ENCODE data around the gene DEPDC7.

Gene DEPDC7

DNA sequence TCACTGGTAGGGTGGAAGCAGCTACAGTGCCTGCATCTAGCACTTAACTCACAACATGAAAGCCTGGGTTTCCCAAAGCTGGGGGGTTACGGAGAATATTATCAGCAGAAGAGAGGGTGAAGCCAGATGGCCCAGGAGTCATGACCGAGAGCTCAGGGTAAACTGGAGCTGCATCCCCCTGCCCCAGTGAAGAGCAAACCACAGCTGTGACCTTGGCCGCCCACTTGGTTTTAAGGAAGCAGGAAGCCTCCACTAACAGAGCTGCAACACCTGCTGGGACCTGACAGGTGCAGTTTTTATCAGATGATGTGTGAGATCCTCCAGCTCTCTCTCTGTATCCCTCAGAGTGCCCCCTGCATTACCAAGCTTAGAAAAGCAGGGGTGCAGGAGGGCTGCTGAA lies 44.6 kb downstream of the DEPDC7 start:
- no peak for DNase-seq (ENCODE audit: low read depth in 2 of 2)

DNA sequence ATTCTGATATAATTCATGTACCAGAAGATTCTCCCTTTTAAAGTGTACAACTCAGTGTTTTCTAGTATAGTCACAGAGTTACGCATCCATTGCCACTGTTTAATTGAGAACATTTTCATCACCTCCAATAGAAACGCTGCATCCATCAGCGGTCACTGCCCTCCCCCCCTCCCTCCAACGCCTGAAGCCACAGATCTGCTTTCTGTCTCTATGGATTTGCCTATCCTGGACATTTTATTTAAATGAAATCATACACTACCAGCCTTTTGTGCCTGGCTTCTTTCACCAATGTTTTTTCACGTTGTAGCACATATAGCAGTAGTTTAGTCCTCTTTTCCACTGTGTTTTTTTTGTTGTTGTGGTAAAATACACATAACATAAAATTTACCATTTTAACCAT lies 46.5 kb downstream of the DEPDC7 start:
- DNase-seq (ENCODE audit: low read depth in 2 of 2): no peak

DNA sequence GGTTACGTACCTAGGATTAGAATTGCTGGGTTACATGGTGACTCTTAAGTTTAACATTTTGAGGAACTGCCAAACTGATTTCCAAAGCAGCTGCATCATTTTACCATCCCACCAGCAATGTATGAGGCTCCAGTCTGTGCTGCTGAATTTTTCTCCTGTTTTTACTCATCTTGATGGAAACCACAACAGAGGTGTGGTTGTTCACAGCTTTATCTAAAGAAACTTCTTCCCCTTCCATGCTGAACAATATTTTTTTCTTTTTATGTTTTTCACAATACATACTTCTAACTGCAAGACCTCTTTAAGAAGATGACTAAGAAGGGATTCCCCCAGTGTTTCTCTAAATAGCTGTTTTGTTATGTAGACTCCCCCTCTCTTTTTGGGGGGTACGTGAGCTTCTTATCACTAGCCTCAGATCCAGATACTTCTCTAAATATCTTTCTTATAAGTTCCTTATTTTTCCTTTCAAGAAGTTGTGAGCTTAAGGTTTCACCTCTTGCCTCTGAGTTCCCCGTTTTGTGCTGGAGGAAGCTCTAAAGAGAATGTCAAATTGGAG lies 47.7 kb downstream of the DEPDC7 start:
- DNase-seq (ENCODE audit: low read depth in 2 of 2): no peak

DNA sequence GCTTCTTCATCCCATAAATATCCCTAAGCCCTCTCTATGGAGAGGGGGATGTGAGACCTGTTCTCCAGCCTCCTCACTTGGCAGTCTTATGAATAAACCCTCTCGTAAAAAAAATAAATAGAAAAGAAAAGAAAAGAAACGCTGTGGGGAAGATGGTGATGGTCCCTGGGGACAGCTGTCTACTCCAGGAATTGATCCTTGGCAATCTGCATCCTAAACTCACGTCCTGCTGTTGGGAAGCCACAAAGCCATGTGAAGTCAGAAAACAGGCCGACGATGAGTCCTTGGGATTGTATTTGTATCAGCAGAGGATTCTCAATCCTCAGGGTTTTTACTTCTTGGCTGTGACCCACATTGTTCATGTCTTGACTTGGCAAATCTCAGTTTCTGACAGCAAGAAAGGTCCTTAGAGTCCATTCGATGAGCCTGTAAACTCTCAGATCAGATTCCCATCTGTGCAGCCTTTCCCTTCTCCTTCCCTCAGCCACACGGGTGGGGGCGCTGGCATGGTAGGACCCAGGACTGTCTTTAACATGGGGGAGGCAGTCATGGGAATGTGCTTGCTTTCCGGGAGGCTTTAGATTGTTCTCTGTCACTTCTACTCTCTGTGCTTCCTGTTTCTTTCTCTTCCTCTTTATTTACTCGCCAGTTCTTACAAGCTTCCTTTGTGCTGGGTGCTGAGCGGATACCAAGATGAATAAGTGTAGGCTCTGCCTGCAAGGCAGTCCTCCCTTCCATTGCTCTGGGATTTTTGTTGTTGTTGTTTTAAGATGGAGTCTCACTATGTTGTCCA lies 48.6 kb downstream of the DEPDC7 start:
- DNase-seq (ENCODE audit: low read depth in 2 of 2): no peak

DNA sequence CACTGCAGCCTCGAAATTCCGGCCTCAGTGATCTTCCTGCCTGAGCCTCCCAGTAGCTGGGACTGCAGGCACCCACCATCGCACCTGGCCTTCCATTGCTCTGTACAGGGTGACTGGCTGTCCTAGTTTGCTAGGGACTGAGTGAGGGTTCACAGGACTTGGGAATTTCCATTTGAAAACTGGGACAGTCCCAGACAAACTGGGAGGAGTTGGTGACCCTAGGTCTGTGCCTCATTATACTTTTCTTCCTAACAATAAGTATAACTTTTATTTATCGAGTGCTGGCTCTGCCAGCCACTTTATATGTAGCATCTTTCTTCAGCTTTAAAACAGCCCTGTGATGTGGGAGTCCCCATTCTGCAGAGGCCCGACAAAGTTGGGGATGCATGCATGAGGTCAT lies 49.2 kb downstream of the DEPDC7 start:
- no peak for DNase-seq (ENCODE audit: low read depth in 2 of 2)

DNA sequence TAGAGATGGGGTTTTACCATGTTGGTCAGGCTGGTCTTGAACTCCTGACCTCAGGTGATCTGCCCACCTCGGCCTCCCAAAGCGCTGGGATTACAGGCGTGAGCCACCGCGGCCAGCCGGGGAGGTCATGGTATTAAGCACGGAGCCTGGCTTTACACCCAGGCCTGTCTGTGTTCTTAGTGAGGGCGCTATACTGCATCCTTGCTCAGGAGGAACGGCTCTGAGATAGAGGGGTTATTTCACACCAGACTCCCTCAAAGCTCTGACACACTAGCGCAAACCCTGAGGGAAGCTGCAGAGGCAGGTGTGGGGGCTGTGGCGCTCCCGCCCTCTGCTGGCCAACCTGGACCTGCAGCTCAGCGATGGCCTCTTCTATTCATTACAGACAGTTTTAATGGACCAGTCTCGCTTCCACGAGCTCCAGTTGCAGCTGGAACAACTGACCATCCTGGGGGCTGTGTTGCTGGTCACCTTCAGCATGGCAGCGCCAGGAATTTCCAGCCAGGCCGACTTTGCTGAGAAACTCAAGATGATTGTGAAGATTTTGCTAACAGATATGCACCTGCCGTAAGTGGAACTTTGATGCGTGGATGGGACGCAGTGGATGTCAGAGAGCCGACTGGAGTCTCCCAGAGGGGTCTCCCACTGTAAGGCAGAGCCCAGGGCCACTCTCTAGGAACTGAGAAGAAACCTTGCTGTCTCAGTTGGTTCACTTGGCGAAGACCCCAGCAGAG lies 49.9 kb downstream of the DEPDC7 start:
- peak; percentile 62 to 70 for DNase-seq (ENCODE audit: low read depth in 2 of 2)

DNA sequence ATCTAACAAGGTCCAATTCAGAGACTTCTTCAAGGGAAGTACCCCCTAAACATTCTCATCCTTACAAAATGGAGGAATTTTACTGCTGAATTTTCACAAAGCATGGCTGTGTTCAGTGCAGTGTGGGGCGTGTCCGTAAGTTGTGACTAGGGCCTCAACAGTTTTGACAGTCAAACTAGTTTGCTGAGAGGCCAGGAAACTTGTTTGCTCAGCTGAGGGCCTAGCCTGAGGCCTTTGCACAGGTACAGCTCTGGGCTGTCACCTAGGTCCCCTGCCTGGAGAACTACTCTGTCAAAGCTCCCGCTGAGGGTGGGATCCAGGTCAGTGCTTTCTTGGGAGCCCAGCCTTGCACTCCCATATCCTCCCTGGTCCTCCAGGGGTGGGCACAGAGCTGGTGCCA lies 51.6 kb downstream of the DEPDC7 start:
- no peak for DNase-seq (ENCODE audit: low read depth in 2 of 2)

DNA sequence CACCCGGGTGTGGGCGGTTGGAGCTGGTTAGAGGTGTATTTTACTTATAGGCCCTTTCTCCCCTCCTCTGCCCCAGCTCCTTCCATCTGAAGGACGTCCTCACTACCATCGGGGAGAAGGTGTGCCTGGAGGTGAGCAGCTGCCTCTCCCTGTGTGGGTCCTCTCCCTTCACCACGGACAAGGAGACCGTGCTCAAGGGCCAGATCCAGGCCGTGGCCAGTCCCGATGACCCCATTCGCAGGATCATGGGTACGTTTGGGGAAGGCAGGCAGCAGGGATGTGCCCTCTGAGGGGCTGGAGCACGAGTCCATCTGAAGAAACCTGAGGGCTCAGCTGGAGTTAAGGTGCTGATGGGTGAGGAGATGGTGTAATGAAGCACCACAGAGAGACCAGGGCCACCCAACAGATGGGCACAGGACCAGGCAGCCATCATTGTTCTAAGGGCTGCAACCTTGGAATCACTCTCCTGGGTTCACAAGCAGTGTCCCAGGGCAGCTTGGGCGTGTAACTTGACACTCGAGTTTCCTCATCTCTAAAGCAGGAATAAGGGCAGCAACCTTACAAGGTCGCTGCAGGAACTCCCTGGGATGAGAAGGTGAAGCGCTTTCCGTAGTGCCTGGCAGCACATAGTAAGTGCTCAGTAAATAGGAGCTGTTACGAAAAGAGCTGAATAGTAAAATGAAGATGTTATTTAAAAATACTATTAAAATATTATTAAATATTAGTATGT lies 53.1 kb downstream of the DEPDC7 start:
- no peak for DNase-seq (ENCODE audit: low read depth in 2 of 2)

DNA sequence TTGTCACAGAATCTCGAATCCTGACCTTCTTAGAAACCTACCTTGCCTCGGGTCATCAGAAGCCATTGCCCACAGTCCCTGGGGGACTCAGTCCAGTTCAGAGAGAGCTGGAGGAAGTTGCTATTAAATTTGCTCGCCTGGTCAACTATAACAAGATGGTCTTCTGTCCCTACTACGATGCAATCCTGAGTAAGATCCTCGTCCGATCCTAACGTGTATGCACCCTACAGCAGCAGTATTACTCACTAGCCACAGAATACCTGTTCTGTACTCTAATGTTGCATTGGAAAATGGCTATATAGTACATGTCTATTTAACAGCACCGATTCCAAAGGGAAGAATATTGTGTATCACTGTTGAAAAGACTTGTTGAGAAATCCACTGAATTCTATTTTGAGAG lies 56.8 kb downstream of the DEPDC7 start:
- DNase-seq (ENCODE audit: low read depth in 2 of 2): no peak

Measured in stimulated activated CD4-positive, alpha-beta T cell treated with anti-CD3 and anti-CD28 coated beads, Interleukin-4, amount 100 ng/mL, for 48 hours (primary cell).